MM.1S (cell line): Measurements from ENCODE around the gene CPA5.

ENCODE experiments used
- EZH2 ChIP-seq: fragments of 300-600 bp; sonication (generic); optimal IDR thresholded peaks from 2 replicates; pipeline ENCODE3; 2017; ENCODE audit warnings: low read depth, mild to moderate bottlenecking, antibody characterized with exemption, low read length, mixed read lengths
- EZH2phosphoT487 ChIP-seq: fragments of 300-600 bp; sonication (generic); IDR thresholded peaks from 2 replicates; pipeline ENCODE4 v1.6.1; 2018; ENCODE audit warnings: antibody characterized with exemption, low read length
- TF ChIP-seq, protein P1 (sequence below): fragments of 300-600 bp; sonication (generic); IDR thresholded peaks from 2 replicates; pipeline ENCODE4 v1.5.1; 2016; ENCODE audit warnings: antibody characterized with exemption, low read length, mixed read lengths

DNA sequence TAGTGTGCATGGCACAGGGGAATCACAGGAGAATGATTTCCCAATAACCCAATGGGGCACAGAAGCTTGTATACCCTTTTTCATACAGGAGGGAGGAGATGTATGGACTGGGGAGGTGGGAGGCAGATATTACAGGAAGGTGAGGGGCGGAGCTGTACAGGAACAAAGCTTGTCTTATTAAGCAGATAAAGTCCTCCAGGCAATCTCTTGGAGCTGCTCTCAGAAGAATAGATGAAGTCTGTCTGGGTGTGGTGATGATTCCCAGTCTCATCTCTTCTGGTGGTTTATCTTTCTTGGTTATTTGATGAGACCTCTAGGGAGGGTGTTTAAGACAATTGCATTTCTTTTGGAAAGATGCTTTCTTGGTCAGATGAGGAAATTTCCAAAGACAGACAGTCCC lies 25.1 kb upstream of the CPA5 start:
- TF ChIP-seq, protein P1, sequence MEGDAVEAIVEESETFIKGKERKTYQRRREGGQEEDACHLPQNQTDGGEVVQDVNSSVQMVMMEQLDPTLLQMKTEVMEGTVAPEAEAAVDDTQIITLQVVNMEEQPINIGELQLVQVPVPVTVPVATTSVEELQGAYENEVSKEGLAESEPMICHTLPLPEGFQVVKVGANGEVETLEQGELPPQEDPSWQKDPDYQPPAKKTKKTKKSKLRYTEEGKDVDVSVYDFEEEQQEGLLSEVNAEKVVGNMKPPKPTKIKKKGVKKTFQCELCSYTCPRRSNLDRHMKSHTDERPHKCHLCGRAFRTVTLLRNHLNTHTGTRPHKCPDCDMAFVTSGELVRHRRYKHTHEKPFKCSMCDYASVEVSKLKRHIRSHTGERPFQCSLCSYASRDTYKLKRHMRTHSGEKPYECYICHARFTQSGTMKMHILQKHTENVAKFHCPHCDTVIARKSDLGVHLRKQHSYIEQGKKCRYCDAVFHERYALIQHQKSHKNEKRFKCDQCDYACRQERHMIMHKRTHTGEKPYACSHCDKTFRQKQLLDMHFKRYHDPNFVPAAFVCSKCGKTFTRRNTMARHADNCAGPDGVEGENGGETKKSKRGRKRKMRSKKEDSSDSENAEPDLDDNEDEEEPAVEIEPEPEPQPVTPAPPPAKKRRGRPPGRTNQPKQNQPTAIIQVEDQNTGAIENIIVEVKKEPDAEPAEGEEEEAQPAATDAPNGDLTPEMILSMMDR, result no peak
- no peak for TF ChIP-seq EZH2
- no peak for TF ChIP-seq EZH2phosphoT487
